ENCODE measurements around the gene SHH.

- TF ChIP-seq CTCF (conservative IDR thresholded peaks at IDR 0.05; ENCODE audit: low read depth, low read length) (no peak), EZH2 (IDR thresholded peaks at IDR 0.05; ENCODE audit: borderline replicate concordance, low read depth, low read length, poor library complexity, severe bottlenecking) (no peak)
Observed at GRCh38 chr7:155802291-155802690, 10.0 kb downstream of the SHH start.
